Parathyroid adenoma (tissue), 2 donors: ENCODE measurements around the gene RRN3.
"Not testable (repeated sequence)": the region's sequence is repeated elsewhere in the genome, so short reads cannot be mapped to it uniquely, and the experiment has no call there.

Experiments
- H2AFZ ChIP-seq: fragments of 300-600 bp; sonication (generic); one replicate; pipeline ENCODE4 v1.7.0; 2017; ENCODE audit warnings: antibody characterized with exemption, mild to moderate bottlenecking
- H3K27ac ChIP-seq: fragments of 300-600 bp; sonication (generic); one replicate; pipeline ENCODE4 v1.7.0; 2017
- H3K27me3 ChIP-seq: fragments of 300-600 bp; sonication (generic); one replicate; pipeline ENCODE4 v1.7.0; 2017; ENCODE audit warnings: low read length; ENCODE audit not compliant: control insufficient read depth, insufficient read depth
- H3K36me3 ChIP-seq: fragments of 300-600 bp; sonication (generic); one replicate; pipeline ENCODE4 v1.7.0; 2017; ENCODE audit warnings: low read length; ENCODE audit not compliant: control insufficient read depth, insufficient read depth
- H3K4me1 ChIP-seq: fragments of 300-600 bp; sonication (generic); one replicate; pipeline ENCODE4 v1.7.0; 2017; ENCODE audit warnings: control low read depth
- H3K4me2 ChIP-seq: fragments of 300-600 bp; sonication (generic); one replicate; pipeline ENCODE4 v1.7.0; 2017; ENCODE audit warnings: low read length
- H3K4me3 ChIP-seq: fragments of 300-600 bp; sonication (generic); one replicate; pipeline ENCODE4 v1.7.0; 2017; ENCODE audit warnings: low read depth, low read length
- H3K79me2 ChIP-seq: fragments of 300-600 bp; sonication (generic); one replicate; pipeline ENCODE4 v1.7.0; 2017; ENCODE audit warnings: control low read depth
- H3K9ac ChIP-seq: fragments of 300-600 bp; sonication (generic); one replicate; pipeline ENCODE4 v1.7.0; 2017; ENCODE audit warnings: mild to moderate bottlenecking
- H3K9me3 ChIP-seq: fragments of 300-600 bp; sonication (generic); one replicate; pipeline ENCODE4 v1.7.0; 2017; ENCODE audit warnings: low read length; ENCODE audit not compliant: control insufficient read depth
- donor health status: primary hyperparathyroidism.

Gene RRN3

DNA sequence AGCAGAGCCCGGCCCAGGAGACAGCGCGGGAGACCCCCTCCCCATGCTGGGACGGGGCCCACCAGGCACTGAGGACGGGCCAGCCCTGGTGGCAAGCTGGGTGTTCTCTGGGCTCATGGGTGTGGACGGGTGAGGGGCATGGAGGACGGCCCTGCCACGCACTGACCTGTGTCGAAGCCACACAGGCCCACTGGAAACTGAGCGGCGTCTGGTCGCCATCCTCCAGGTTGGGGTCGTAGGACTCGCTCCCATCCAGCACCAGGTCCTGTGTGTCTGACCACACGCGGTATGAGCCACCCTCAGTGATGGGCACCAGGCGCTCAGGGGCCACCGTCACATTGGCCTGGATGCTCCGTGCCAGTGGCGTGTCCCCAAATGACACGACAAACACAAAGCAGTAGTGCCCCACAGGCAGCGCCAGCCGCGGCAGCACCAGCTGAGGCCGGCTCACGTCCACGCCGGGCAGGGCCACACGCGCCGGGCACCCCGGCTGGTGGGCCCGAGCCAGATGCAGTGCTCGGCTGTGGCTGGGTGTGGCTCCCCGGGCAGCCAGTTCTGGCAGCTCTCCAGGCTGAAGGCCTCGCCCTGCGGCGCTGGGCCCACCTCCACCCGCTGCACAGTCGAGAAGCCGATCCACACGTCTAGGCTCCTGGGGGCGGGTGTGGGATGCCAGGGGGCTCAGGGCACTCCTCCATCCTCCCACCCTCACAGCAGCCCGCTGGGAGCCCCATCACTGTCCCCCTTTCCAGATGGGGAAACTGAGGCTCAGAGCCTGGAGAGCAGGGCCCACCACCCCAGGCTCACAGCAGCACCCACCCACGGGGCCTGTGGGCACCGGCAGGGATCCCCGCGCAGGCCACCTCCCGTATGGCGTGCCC lies 41.6 kb upstream of the RRN3 start:
- H3K36me3 ChIP-seq, H3K27me3 ChIP-seq, H3K4me3 ChIP-seq, H3K4me2 ChIP-seq, H3K9ac ChIP-seq, H3K9me3 ChIP-seq, H3K4me1 ChIP-seq, H2AFZ ChIP-seq, H3K27ac ChIP-seq, H3K79me2 ChIP-seq: not testable (repeated sequence)

DNA sequence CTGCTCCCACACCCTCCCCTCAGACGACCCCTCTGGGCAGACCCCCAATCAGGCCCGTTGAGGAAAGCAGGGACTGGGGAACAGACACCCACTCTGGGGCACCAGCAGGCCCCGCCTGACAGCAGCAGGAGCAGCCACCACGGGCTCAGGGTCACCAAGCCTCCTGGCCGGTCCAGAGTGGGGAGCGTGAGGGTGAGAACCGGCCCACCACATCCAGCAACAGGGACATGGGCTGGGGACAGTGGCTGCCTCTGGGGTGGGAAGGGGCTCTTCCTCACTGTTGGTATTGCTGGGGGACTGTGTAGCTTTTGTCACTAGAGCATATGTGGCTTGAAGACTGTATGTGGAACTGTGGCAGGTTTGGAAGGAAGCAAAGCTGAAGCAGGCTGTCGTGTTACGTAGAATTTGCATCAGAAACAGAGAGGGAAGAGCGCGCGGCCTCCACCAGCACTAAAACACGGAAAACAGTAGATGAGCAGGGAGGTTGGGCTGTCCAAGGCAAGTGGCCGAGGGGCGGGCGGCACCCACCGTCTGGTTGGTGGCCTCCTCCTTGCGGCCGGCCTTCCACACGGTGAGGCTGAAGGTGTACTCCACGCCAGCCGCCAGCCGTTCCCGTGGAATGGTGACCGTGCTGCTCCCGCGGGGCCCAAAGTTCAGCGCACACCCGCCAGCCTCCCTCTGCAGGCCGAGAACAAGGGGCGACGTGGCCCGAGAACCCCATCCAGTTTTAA lies 40.8 kb upstream of the RRN3 start:
- not testable (repeated sequence) for H3K4me2 ChIP-seq

DNA sequence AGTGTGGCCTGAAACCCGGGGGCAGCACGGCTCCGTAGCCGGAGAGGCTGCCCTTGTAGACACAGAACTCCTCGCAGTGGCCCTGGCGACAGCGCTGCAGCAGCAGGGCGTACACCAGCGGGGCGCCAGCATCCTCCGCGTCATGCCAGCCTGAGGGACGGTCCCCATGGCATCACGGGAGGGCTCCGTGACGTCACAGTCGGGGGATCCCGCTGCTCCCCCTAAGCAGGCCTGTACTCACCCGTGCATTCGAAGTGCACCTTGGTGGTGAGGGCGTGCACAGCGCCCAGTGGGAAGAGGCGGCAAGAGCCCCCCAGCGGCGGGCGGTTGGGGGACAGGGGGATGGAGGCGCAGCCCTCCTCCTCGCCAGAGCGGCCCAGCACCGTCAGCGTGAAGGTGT lies 39.5 kb upstream of the RRN3 start:
- H3K27ac ChIP-seq, H2AFZ ChIP-seq, H3K9ac ChIP-seq, H3K4me3 ChIP-seq, H3K9me3 ChIP-seq, H3K36me3 ChIP-seq, H3K27me3 ChIP-seq, H3K4me1 ChIP-seq, H3K79me2 ChIP-seq, H3K4me2 ChIP-seq: not testable (repeated sequence)

More for the DNA sequence above, 40.8 kb upstream of the RRN3 start:
- H3K27ac ChIP-seq, H3K4me1 ChIP-seq, H3K27me3 ChIP-seq, H3K9me3 ChIP-seq, H3K36me3 ChIP-seq, H2AFZ ChIP-seq, H3K79me2 ChIP-seq, H3K9ac ChIP-seq, H3K4me3 ChIP-seq: not testable (repeated sequence)

DNA sequence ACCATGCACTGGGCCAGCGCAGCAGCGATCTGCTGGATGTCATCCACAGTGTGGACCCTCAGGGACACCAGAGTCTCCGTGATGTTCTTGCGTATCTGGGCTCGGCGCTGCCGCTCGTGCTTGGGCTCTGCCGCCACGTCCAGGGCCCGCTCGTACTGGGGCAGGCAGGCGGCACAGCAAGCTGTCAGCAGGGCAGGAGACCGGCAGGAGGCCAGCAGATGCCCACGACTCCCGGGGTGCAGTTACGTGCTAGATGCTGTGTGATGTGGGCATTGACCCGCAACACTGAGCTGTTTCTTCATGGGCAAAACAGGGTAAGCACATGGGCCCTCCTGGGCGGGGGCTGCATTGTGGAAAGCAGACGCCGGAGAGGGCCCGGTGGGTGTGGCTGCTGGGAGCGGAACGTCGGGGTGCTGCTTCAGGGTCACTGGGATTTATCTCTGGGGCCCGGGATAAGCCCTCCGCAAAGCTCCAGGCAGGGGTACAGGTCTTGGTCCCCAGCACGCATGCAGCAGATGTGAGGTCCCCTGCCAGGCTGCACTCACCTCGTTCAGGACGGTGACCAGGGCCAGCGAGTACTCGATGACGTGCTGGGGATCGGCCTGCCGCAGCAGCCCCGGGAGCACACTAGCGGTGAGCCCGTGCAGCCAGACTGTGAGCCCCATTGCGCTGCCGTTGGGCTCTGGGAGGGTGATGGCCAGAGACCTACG lies 38.8 kb upstream of the RRN3 start:
- H3K79me2 ChIP-seq, H3K4me2 ChIP-seq, H2AFZ ChIP-seq, H3K9me3 ChIP-seq, H3K27ac ChIP-seq, H3K27me3 ChIP-seq, H3K9ac ChIP-seq, H3K36me3 ChIP-seq, H3K4me1 ChIP-seq, H3K4me3 ChIP-seq: not testable (repeated sequence)

DNA sequence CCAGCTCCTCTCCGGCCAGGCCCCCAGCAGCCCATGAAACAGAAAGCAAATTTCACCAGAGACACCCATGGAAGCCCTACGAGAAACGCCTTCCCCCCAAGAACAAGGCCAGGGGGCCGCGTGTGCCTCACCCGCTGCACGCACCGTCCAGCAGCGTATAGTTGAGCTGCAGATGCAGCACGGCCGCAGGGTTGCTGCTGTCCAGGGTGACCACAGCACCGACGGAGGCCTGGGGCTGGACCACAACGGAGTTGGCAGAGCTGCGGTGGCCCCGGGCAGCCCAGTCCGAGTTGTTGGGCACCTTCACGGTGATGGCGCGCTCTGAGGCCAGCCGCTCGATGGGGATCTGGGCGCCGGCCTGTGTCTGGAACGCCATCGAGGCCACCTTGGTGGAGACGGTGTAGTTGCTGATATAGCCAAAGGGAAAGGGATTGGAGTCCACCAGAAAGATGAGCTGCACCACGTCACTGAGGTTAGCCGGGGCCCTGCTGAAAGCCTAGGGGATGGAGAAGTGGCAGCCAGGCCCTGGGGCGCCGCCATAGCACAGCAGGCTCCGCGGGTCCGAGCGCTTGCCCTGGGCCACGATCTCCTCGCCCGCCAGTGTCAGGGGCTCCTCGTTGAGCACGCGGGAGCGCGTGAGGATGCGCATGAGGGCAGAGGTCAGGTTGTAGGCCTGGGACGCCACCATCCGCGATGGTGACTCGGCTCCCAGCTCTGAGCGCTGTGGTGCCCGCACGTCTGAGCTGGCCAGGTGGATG lies 37.0 kb upstream of the RRN3 start:
- not testable (repeated sequence) for H3K36me3 ChIP-seq, H3K9ac ChIP-seq, H3K79me2 ChIP-seq, H2AFZ ChIP-seq, H3K9me3 ChIP-seq, H3K27ac ChIP-seq, H3K4me2 ChIP-seq, H3K4me1 ChIP-seq, H3K27me3 ChIP-seq, H3K4me3 ChIP-seq

DNA sequence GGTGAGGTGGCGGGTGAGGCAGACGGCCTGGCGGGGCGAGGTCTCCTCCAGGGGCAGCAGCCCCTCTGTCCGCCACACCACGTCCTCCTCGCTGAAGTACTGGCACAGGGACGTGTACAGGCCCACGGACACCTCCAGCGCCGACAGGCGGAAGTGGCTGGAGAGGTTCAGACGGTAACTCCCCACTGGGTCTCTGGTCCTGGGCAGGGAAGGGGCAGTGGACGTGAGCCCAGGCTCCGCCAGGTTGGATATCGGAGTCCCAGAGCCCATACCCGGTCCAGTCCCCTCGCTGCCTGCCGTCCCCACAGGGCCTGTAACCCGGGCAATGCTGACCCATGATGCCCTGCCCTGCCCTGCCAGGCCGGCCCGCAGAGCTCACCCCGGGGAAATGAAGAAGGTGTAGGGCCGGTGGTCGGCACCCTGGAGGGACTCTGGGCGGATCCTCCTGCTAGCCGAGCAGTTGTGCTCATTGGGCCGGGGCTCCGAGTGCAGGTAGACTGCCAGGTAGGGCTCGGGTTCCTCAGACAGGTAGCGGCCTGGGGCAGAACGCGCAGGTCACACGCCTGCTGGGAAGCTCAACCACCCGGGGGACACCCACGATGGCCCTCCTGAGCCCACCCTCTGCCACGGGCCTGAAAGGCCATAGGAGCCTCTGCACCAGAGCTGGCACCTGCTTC lies 36.3 kb upstream of the RRN3 start:
- not testable (repeated sequence) for H2AFZ ChIP-seq, H3K27ac ChIP-seq, H3K4me3 ChIP-seq, H3K79me2 ChIP-seq, H3K9me3 ChIP-seq, H3K4me1 ChIP-seq, H3K4me2 ChIP-seq, H3K27me3 ChIP-seq, H3K36me3 ChIP-seq, H3K9ac ChIP-seq

DNA sequence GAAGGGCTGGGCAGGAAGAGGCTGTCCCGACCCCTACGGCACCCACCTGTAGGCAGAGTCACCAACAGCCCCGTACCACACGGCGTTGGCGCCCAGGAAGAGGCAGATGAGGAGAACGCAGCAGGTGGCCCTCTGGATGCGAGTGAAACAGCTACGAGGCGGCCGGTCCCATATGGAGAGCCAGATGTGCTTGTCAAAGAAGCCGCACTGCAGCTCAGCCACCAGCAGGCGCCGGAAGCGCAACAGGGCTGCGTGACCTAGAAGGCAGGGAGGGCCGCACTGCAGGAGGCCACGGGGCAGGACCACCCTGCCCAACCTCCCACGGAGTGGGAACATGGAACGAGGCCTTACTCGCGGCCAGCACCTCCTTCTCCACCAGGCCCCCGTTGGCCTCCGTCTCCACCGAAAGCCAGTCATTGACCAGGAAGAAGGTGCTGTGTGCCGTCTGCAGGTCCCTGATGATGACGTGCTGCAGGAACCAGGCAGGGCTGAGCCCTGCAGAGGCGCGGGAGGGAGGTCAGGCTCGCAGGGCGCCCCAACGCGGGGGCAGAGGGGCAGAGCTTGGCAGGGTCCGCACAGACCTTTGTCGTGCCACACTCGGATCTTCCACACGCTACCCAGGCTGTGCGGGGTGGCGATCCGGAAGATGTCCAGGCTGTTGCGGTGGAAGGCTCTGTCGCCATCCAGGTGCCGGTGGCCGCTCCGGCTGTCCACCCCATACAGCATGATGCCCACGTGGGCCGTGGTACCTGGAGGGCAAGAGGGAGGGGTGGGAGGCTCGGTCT lies 33.8 kb upstream of the RRN3 start:
- H3K9ac ChIP-seq, H3K4me3 ChIP-seq, H3K27me3 ChIP-seq, H3K9me3 ChIP-seq, H2AFZ ChIP-seq, H3K36me3 ChIP-seq, H3K27ac ChIP-seq, H3K4me1 ChIP-seq, H3K79me2 ChIP-seq, H3K4me2 ChIP-seq: not testable (repeated sequence)

DNA sequence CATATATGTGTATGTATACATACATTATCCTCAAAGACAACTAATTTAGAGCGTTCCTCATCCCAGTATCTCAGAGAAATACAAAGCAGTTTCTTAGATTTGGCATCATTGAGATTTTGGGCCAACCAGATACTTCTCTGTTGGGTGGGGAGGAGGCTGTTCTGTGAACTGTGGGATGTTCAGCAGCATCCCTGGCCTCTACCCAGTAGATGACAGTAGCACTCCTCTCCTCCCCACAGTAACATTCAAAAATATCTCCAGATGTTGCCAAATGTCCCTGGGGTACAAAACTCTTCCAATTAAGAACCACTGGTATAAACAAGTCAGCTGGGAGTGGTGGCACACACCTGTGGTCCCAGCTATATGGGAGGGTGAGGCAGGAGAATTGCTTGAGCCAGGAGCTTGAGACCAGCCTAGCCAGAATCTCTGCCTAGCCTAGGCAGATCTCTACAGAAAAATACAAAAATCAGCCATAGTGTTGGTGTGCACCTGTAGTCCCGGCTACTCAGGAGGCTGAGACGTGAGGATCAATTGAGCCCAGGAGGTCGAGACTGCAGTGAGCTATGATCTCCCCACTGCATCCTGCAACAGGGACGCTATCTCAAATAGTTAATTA lies 6.4 kb upstream of the RRN3 start:
- not testable (repeated sequence) for H3K4me3 ChIP-seq, H3K9ac ChIP-seq, H3K4me1 ChIP-seq, H3K27me3 ChIP-seq, H3K4me2 ChIP-seq, H3K27ac ChIP-seq, H3K79me2 ChIP-seq, H2AFZ ChIP-seq, H3K36me3 ChIP-seq, H3K9me3 ChIP-seq

DNA sequence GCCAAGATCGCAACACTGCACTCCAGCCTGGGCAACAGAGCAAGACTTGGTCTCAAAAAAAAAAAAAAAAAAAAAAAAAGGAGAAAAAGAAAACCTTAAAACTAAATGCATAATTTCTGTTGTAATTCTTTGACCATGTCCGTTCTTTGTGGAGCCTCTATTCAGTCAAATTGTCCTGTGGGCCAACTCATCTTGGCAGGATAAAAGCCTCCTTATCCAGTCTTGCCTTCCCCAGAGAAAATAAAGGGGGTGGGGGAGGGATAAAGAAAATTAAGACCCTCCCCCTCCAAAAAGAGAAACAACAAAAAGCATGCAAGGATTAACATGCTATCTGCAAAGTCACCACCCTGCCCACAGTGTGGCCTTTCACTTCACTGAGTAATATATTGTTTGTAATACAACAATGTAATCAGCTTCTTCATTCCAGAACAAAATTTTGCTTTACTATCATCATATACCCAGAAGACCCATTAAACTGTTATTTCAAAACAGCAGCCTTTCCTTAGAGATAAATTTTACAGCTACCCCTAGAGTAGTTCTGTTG lies 5.4 kb upstream of the RRN3 start:
- H3K9ac ChIP-seq, H3K9me3 ChIP-seq, H3K27ac ChIP-seq, H3K36me3 ChIP-seq, H3K4me1 ChIP-seq, H2AFZ ChIP-seq, H3K4me2 ChIP-seq, H3K79me2 ChIP-seq, H3K4me3 ChIP-seq, H3K27me3 ChIP-seq: not testable (repeated sequence)
